CD8-positive, alpha-beta memory T cell (primary cell): ENCODE results near the gene P2RX3. TPM values are rescaled to one million over a fixed set of nuclear protein-coding genes. Genes with fewer than 3 reads are reported as not detected.

ENCODE experiments used
- CTCF ChIA-PET: fragments of 350-600 bp; sonication (Branson Sonifier 250); formaldehyde crosslinking; loops from one replicate; lab custom pipeline; 2021; ENCODE audit warnings: antibody characterized with exemption; lab: Charles Lee
- POLR2A ChIA-PET: fragments of 350-600 bp; sonication (Branson Sonifier 250); formaldehyde crosslinking; loops from one replicate; lab custom pipeline; 2021; ENCODE audit warnings: antibody characterized with exemption; lab: Charles Lee
- DNase-seq, 5 donors: peaks; one replicate each; pipeline versions ENCODE4 v3.0.0 to v3.0.0-alpha.2; 2020 to 2022; ENCODE audit warnings: mixed read lengths in 1 of 5
- H3K27ac ChIP-seq: one replicate; pipeline ENCODE4 v1.7.0; 2013; ENCODE audit warnings: low read depth, mild to moderate bottlenecking, low read length, moderate library complexity
- H3K27me3 ChIP-seq: 2 replicates; pipeline ENCODE4 v1.7.0; 2013; ENCODE audit warnings: low read length, mild to moderate bottlenecking; ENCODE audit not compliant: insufficient read depth, poor library complexity, severe bottlenecking
- H3K36me3 ChIP-seq: 2 replicates; pipeline ENCODE4 v1.7.0; 2013; ENCODE audit warnings: mild to moderate bottlenecking, low read length, moderate library complexity; ENCODE audit not compliant: insufficient read depth
- H3K4me1 ChIP-seq: 2 replicates; pipeline ENCODE4 v1.7.0; 2013; ENCODE audit warnings: mild to moderate bottlenecking, low read length, moderate library complexity; ENCODE audit not compliant: insufficient read depth
- H3K4me3 ChIP-seq: 2 replicates; pipeline ENCODE4 v1.7.0; 2013; ENCODE audit warnings: mild to moderate bottlenecking, low read length
- H3K9me3 ChIP-seq: 2 replicates; pipeline ENCODE4 v1.7.0; 2013; ENCODE audit warnings: mild to moderate bottlenecking, low read length
- H3K27ac Mint-ChIP-seq, 8 donors: one replicate each; pipeline ENCODE4 v1.8.0; 2020 to 2021; ENCODE audit warnings: mixed read lengths in 8 of 8, mild to moderate bottlenecking in 6 of 8, inconsistent platforms in 3 of 8, moderate library complexity in 3 of 8
- H3K27me3 Mint-ChIP-seq, 2 donors: one replicate each; pipeline ENCODE4 v1.8.0; 2020 to 2021; ENCODE audit warnings: mixed read lengths in 2 of 2, mild to moderate bottlenecking in 1 of 2, moderate library complexity in 1 of 2
- H3K36me3 Mint-ChIP-seq, 3 donors: one replicate each; pipeline ENCODE4 v1.8.0; 2020 to 2021; ENCODE audit warnings: mixed read lengths in 3 of 3, inconsistent platforms in 1 of 3, mild to moderate bottlenecking in 1 of 3
- H3K4me1 Mint-ChIP-seq, 3 donors: one replicate each; pipeline ENCODE4 v1.8.0; 2020 to 2021; ENCODE audit warnings: mixed read lengths in 3 of 3, inconsistent platforms in 1 of 3, mild to moderate bottlenecking in 1 of 3
- H3K4me3 Mint-ChIP-seq, 7 donors: one replicate each; pipeline ENCODE4 v1.8.0; 2020 to 2021; ENCODE audit warnings: mixed read lengths in 7 of 7, mild to moderate bottlenecking in 6 of 7, moderate library complexity in 4 of 7, inconsistent platforms in 2 of 7
- H3K9me3 Mint-ChIP-seq, 5 donors: one replicate each; pipeline ENCODE4 v1.8.0; 2020 to 2022; ENCODE audit warnings: mixed read lengths in 5 of 5, mild to moderate bottlenecking in 3 of 5, moderate library complexity in 2 of 5, inconsistent platforms in 1 of 5
- polyA plus RNA-seq: library from polyadenylated mRNA; unstranded; fragments of 300-500 nt; fragmentation: Illumina TruSeq; gene quantifications from one replicate; pipeline ENCODE4 v1.2.3, GENCODE V29; 2021
- total RNA-seq, 2 experiments: library from RNA; stranded (reverse); gene quantifications; one replicate each; pipeline ENCODE4 v1.2.3, GENCODE V29; 2021

P2RX3 gene
- total and polyA plus RNA-seq, 3 experiments from 2014 or later = not detected

GRCh38 chr11:57392763-57393105, 54.6 kb downstream of the P2RX3 start:
- H3K36me3 ChIP-seq = no peaks in the 10 kb centered on the region
- H3K9me3 ChIP-seq = no peaks in the 10 kb centered on the region
- H3K4me3 ChIP-seq = no peak overlapping the region
- Mint-ChIP-seq H3K27me3 (no peaks in the 10 kb centered on the region), H3K4me1 (no peaks in the 10 kb centered on the region), H3K36me3 (no peaks in the 10 kb centered on the region), H3K27ac (no peak overlapping the region), H3K4me3 (no peak overlapping the region), H3K9me3 (no peaks in the 10 kb centered on the region)
- no peaks in the 10 kb centered on the region for H3K4me1 ChIP-seq
- CTCF ChIA-PET = interaction anchor here (0.6 kb wide), 1 partner anchor 47 kb away, joined by 3 read pairs; no protein-coding TSS in a partner anchor
- no peak for DNase-seq
- no peak overlapping the region for H3K27ac ChIP-seq
- POLR2A ChIA-PET = no interaction called here
- H3K27me3 ChIP-seq = no peaks in the 10 kb centered on the region

- no peaks in the 10 kb centered on the region for H3K4me1 ChIP-seq
- H3K27ac Mint-ChIP-seq = no peak overlapping the region
- no peak overlapping the region for H3K4me3 ChIP-seq
- H3K36me3 ChIP-seq = no peaks in the 10 kb centered on the region
- no peak overlapping the region for H3K4me3 Mint-ChIP-seq
- no peaks in the 10 kb centered on the region for H3K9me3 ChIP-seq
- no peaks in the 10 kb centered on the region for H3K4me1 Mint-ChIP-seq
- no peak overlapping the region for H3K27ac ChIP-seq
- no peaks in the 10 kb centered on the region for H3K27me3 Mint-ChIP-seq
- no peaks in the 10 kb centered on the region for H3K9me3 Mint-ChIP-seq
- ChIA-PET CTCF (no interaction called here), POLR2A (no interaction called here)
- H3K27me3 ChIP-seq = no peaks in the 10 kb centered on the region
- no peaks in the 10 kb centered on the region for H3K36me3 Mint-ChIP-seq
- DNase-seq = no peak
These were observed 56.2 kb downstream of the P2RX3 start for GRCh38 chr11:57394203-57394965.

GRCh38 chr11:57395905-57396623, 57.9 kb downstream of the P2RX3 start:
- POLR2A ChIA-PET = no interaction called here
- Histone ChIP-seq H3K4me1 (no peaks in the 10 kb centered on the region), H3K27me3 (no peaks in the 10 kb centered on the region), H3K4me3 (no peak overlapping the region), H3K27ac (no peak overlapping the region), H3K36me3 (no peaks in the 10 kb centered on the region), H3K9me3 (no peaks in the 10 kb centered on the region)
- CTCF ChIA-PET = no interaction called here
- DNase-seq = no peak
- H3K4me1 Mint-ChIP-seq = no peaks in the 10 kb centered on the region
- H3K27me3 Mint-ChIP-seq = no peaks in the 10 kb centered on the region
- H3K9me3 Mint-ChIP-seq = no peaks in the 10 kb centered on the region
- H3K27ac Mint-ChIP-seq = no peak overlapping the region
- no peak overlapping the region for H3K4me3 Mint-ChIP-seq
- H3K36me3 Mint-ChIP-seq = no peaks in the 10 kb centered on the region

- ChIA-PET POLR2A (no interaction called here), CTCF (no interaction called here)
- H3K9me3 ChIP-seq = no peaks in the 10 kb centered on the region
- no peaks in the 10 kb centered on the region for H3K27me3 ChIP-seq
- Mint-ChIP-seq H3K9me3 (no peaks in the 10 kb centered on the region), H3K27ac (no peak overlapping the region), H3K27me3 (no peaks in the 10 kb centered on the region), H3K4me3 (no peak overlapping the region), H3K36me3 (no peaks in the 10 kb centered on the region), H3K4me1 (no peaks in the 10 kb centered on the region)
- H3K4me3 ChIP-seq = no peak overlapping the region
- no peak overlapping the region for H3K27ac ChIP-seq
- H3K4me1 ChIP-seq = no peaks in the 10 kb centered on the region
- H3K36me3 ChIP-seq = no peaks in the 10 kb centered on the region
- DNase-seq = no peak
These were observed 58.6 kb downstream of the P2RX3 start for GRCh38 chr11:57396744-57397143.

GRCh38 chr11:57397394-57397990, 59.3 kb downstream of the P2RX3 start:
- Mint-ChIP-seq H3K9me3 (no peaks in the 10 kb centered on the region), H3K27ac (no peak overlapping the region), H3K27me3 (no peaks in the 10 kb centered on the region), H3K4me3 (no peak overlapping the region), H3K4me1 (no peaks in the 10 kb centered on the region), H3K36me3 (no peaks in the 10 kb centered on the region)
- no peaks in the 10 kb centered on the region for H3K27me3 ChIP-seq
- H3K36me3 ChIP-seq = no peaks in the 10 kb centered on the region
- H3K27ac ChIP-seq = no peak overlapping the region
- H3K4me3 ChIP-seq = no peak overlapping the region
- no peak for DNase-seq
- ChIA-PET CTCF (no interaction called here), POLR2A (no interaction called here)
- H3K9me3 ChIP-seq = no peaks in the 10 kb centered on the region
- H3K4me1 ChIP-seq = no peaks in the 10 kb centered on the region

- Mint-ChIP-seq H3K27me3 (no peaks in the 10 kb centered on the region), H3K36me3 (no peaks in the 10 kb centered on the region), H3K27ac (no peak overlapping the region), H3K4me1 (no peaks in the 10 kb centered on the region), H3K4me3 (no peak overlapping the region), H3K9me3 (no peaks in the 10 kb centered on the region)
- Histone ChIP-seq H3K27ac (no peak overlapping the region), H3K4me3 (no peak overlapping the region), H3K27me3 (no peaks in the 10 kb centered on the region), H3K4me1 (no peaks in the 10 kb centered on the region), H3K36me3 (no peaks in the 10 kb centered on the region), H3K9me3 (no peaks in the 10 kb centered on the region)
- no peak for DNase-seq
- CTCF ChIA-PET = interaction anchor here (1.6 kb wide), 1 partner anchor 59 kb away, joined by 4 read pairs; no protein-coding TSS in a partner anchor
- POLR2A ChIA-PET = no interaction called here
These were observed 61.1 kb downstream of the P2RX3 start for GRCh38 chr11:57399221-57399620.

- POLR2A ChIA-PET = no interaction called here
- Mint-ChIP-seq H3K4me3 (no peak overlapping the region), H3K27ac (no peak overlapping the region), H3K9me3 (no peaks in the 10 kb centered on the region), H3K36me3 (peaks cover 0 to 2% (median 0%) of the 10 kb centered on the region in 3 donors), H3K4me1 (no peaks in the 10 kb centered on the region), H3K27me3 (no peaks in the 10 kb centered on the region)
- no peaks in the 10 kb centered on the region for H3K4me1 ChIP-seq
- no peaks in the 10 kb centered on the region for H3K36me3 ChIP-seq
- H3K27ac ChIP-seq = no peak overlapping the region
- CTCF ChIA-PET = interaction anchor here (1.6 kb wide), 1 partner anchor 58 kb away, joined by 4 read pairs; no protein-coding TSS in a partner anchor
- no peak for DNase-seq
- no peaks in the 10 kb centered on the region for H3K27me3 ChIP-seq
- H3K4me3 ChIP-seq = no peak overlapping the region
- no peaks in the 10 kb centered on the region for H3K9me3 ChIP-seq
These were observed 61.9 kb downstream of the P2RX3 start for GRCh38 chr11:57399972-57400578.
